ENCODE data around the gene ALG1L2.
"Not testable (repeated sequence)": the region's sequence is repeated elsewhere in the genome, so short reads cannot be mapped to it uniquely, and the experiment has no call there.

ALG1L2 gene

GRCh38 chr3:130081351-130081881 lies at the start of gene ALG1L2:
ALG1L2 (plus strand) TSS chr3:130081831; CDS start chr3:130082017, 186 bp downstream.
- Histone ChIP-seq H3K9ac (ENCODE audit: low read depth, low read length) (no peak within 1 kb of the TSS), H3K36me3 (ENCODE audit: insufficient read depth, low read length) (no peaks in the 10 kb centered on the region), H3K4me1 (ENCODE audit: insufficient read depth, low read length) (no peaks in the 10 kb centered on the region), H3K9me3 (ENCODE audit: control insufficient read depth, insufficient read depth, low read length) (no peaks in the 10 kb centered on the region)

GRCh38 chr3:130037126-130037815 lies 44.4 kb upstream of the ALG1L2 start:
- H3K9me3 ChIP-seq (ENCODE audit: control insufficient read depth, insufficient read depth, low read length); H3K4me1 ChIP-seq (ENCODE audit: insufficient read depth, low read length); H3K9ac ChIP-seq (ENCODE audit: low read depth, low read length); H3K36me3 ChIP-seq (ENCODE audit: insufficient read depth, low read length): not testable (repeated sequence)

- not testable (repeated sequence) for H3K4me1 ChIP-seq (ENCODE audit: insufficient read depth, low read length); H3K36me3 ChIP-seq (ENCODE audit: insufficient read depth, low read length); H3K9me3 ChIP-seq (ENCODE audit: control insufficient read depth, insufficient read depth, low read length); H3K9ac ChIP-seq (ENCODE audit: low read depth, low read length)
Measured at GRCh38 chr3:130042736-130043135, 38.9 kb upstream of the ALG1L2 start.

GRCh38 chr3:130043658-130044057 lies 38.0 kb upstream of the ALG1L2 start:
- H3K4me1 ChIP-seq (ENCODE audit: insufficient read depth, low read length); H3K9ac ChIP-seq (ENCODE audit: low read depth, low read length); H3K36me3 ChIP-seq (ENCODE audit: insufficient read depth, low read length); H3K9me3 ChIP-seq (ENCODE audit: control insufficient read depth, insufficient read depth, low read length): not testable (repeated sequence)

- no peaks in the 10 kb centered on the region for H3K4me1 ChIP-seq (ENCODE audit: insufficient read depth, low read length)
- no peak overlapping the region for H3K9ac ChIP-seq (ENCODE audit: low read depth, low read length)
- no peaks in the 10 kb centered on the region for H3K36me3 ChIP-seq (ENCODE audit: insufficient read depth, low read length)
- no peaks in the 10 kb centered on the region for H3K9me3 ChIP-seq (ENCODE audit: control insufficient read depth, insufficient read depth, low read length)
Measured at GRCh38 chr3:130044370-130044769, 37.3 kb upstream of the ALG1L2 start.

- H3K4me1 ChIP-seq (ENCODE audit: insufficient read depth, low read length), result no peaks in the 10 kb centered on the region
- H3K36me3 ChIP-seq (ENCODE audit: insufficient read depth, low read length), result no peaks in the 10 kb centered on the region
- H3K9me3 ChIP-seq (ENCODE audit: control insufficient read depth, insufficient read depth, low read length), result no peaks in the 10 kb centered on the region
Measured at GRCh38 chr3:130048726-130049125, 32.9 kb upstream of the ALG1L2 start.

GRCh38 chr3:130052366-130052765 lies 29.3 kb upstream of the ALG1L2 start:
- not testable (repeated sequence) for H3K4me1 ChIP-seq (ENCODE audit: insufficient read depth, low read length); H3K9me3 ChIP-seq (ENCODE audit: control insufficient read depth, insufficient read depth, low read length); H3K36me3 ChIP-seq (ENCODE audit: insufficient read depth, low read length); H3K9ac ChIP-seq (ENCODE audit: low read depth, low read length)

More at GRCh38 chr3:130048726-130049125, 32.9 kb upstream of the ALG1L2 start:
- H3K9ac ChIP-seq (ENCODE audit: low read depth, low read length), result no peak overlapping the region

GRCh38 chr3:130052965-130053364 lies 28.7 kb upstream of the ALG1L2 start:
- H3K9me3 ChIP-seq (ENCODE audit: control insufficient read depth, insufficient read depth, low read length); H3K9ac ChIP-seq (ENCODE audit: low read depth, low read length); H3K4me1 ChIP-seq (ENCODE audit: insufficient read depth, low read length); H3K36me3 ChIP-seq (ENCODE audit: insufficient read depth, low read length): not testable (repeated sequence)

GRCh38 chr3:130057536-130058266 lies 23.9 kb upstream of the ALG1L2 start:
- H3K4me1 ChIP-seq (ENCODE audit: insufficient read depth, low read length); H3K9ac ChIP-seq (ENCODE audit: low read depth, low read length); H3K36me3 ChIP-seq (ENCODE audit: insufficient read depth, low read length); H3K9me3 ChIP-seq (ENCODE audit: control insufficient read depth, insufficient read depth, low read length): not testable (repeated sequence)

GRCh38 chr3:130058267-130058657 lies 23.4 kb upstream of the ALG1L2 start:
- H3K9me3 ChIP-seq (ENCODE audit: control insufficient read depth, insufficient read depth, low read length); H3K4me1 ChIP-seq (ENCODE audit: insufficient read depth, low read length); H3K36me3 ChIP-seq (ENCODE audit: insufficient read depth, low read length); H3K9ac ChIP-seq (ENCODE audit: low read depth, low read length): not testable (repeated sequence)

- not testable (repeated sequence) for H3K36me3 ChIP-seq (ENCODE audit: insufficient read depth, low read length); H3K9ac ChIP-seq (ENCODE audit: low read depth, low read length); H3K4me1 ChIP-seq (ENCODE audit: insufficient read depth, low read length); H3K9me3 ChIP-seq (ENCODE audit: control insufficient read depth, insufficient read depth, low read length)
Measured at GRCh38 chr3:130058716-130059115, 22.9 kb upstream of the ALG1L2 start.

GRCh38 chr3:130059162-130059561 lies 22.5 kb upstream of the ALG1L2 start:
- not testable (repeated sequence) for H3K9me3 ChIP-seq (ENCODE audit: control insufficient read depth, insufficient read depth, low read length)

GRCh38 chr3:130073582-130073981 lies 8.0 kb upstream of the ALG1L2 start:
- no peaks in the 10 kb centered on the region; the same call in 1 of the 2 replicates for H3K9me3 ChIP-seq (ENCODE audit: control insufficient read depth, insufficient read depth, low read length)
- no peak overlapping the region for H3K9ac ChIP-seq (ENCODE audit: low read depth, low read length)
- no peaks in the 10 kb centered on the region for H3K36me3 ChIP-seq (ENCODE audit: insufficient read depth, low read length)
- H3K4me1 ChIP-seq (ENCODE audit: insufficient read depth, low read length), result no peaks in the 10 kb centered on the region

More at GRCh38 chr3:130059162-130059561, 22.5 kb upstream of the ALG1L2 start:
- H3K9ac ChIP-seq (ENCODE audit: low read depth, low read length); H3K36me3 ChIP-seq (ENCODE audit: insufficient read depth, low read length); H3K4me1 ChIP-seq (ENCODE audit: insufficient read depth, low read length): not testable (repeated sequence)

GRCh38 chr3:130077636-130078035 lies 4.0 kb upstream of the ALG1L2 start:
- Histone ChIP-seq H3K9me3 (ENCODE audit: control insufficient read depth, insufficient read depth, low read length) (no peaks in the 10 kb centered on the region; the same call in 1 of the 2 replicates), H3K9ac (ENCODE audit: low read depth, low read length) (no peak overlapping the region), H3K4me1 (ENCODE audit: insufficient read depth, low read length) (no peaks in the 10 kb centered on the region), H3K36me3 (ENCODE audit: insufficient read depth, low read length) (no peaks in the 10 kb centered on the region)

All from ES-I3 (cell line).